HFFc6 (cell line): ENCODE results near the gene NKD2. TPM values are rescaled to one million over a fixed set of nuclear protein-coding genes. Genes with fewer than 3 reads are reported as not detected.
"Not testable (repeated sequence)": the region's sequence is repeated elsewhere in the genome, so short reads cannot be mapped to it uniquely, and the experiment has no call there.

ENCODE experiments used
- DNase-seq: peaks from one replicate; pipeline ENCODE4 v3.0.0-alpha.2; 2018
- H3K27ac Mint-ChIP-seq: 2 replicates; pipeline ENCODE4 v1.8.0; 2020; ENCODE audit warnings: mild to moderate bottlenecking, mixed read lengths
- H3K27me3 Mint-ChIP-seq: 2 replicates; pipeline ENCODE4 v1.8.0; 2021; ENCODE audit warnings: mild to moderate bottlenecking, moderate library complexity, mixed read lengths; ENCODE audit not compliant: insufficient read depth
- H3K36me3 Mint-ChIP-seq: 2 replicates; pipeline ENCODE4 v1.8.0; 2021; ENCODE audit warnings: low read depth, mixed read lengths
- H3K4me1 Mint-ChIP-seq: 2 replicates; pipeline ENCODE4 v1.8.0; 2020; ENCODE audit warnings: low read depth, mixed read lengths
- H3K4me3 Mint-ChIP-seq: 2 replicates; pipeline ENCODE4 v1.8.0; 2020; ENCODE audit warnings: mild to moderate bottlenecking, moderate library complexity, mixed read lengths
- H3K9me3 Mint-ChIP-seq: 2 replicates; pipeline ENCODE4 v1.8.0; 2020; ENCODE audit warnings: mild to moderate bottlenecking, mixed read lengths
- CTCF ChIP-seq: fragments of 200-600 bp; sonication (generic); IDR thresholded peaks from 2 replicates; pipeline ENCODE4 v1.5.0; 2021; ENCODE audit warnings: antibody characterized with exemption, mild to moderate bottlenecking
- total RNA-seq, 6 experiments: library from RNA; stranded (reverse); fragmentation: NEBNext Ultra II Directional; extraction: Animal tissue kit (Norgen Biotek cat#: 25700); gene quantifications; 2 replicates in 1 of 6; 3 replicates in 5 of 6; pipeline ENCODE4 v1.2.3, GENCODE V29; 2021

NKD2 gene
- total RNA-seq, 6 experiments from 2014 or later: not detected

DNA sequence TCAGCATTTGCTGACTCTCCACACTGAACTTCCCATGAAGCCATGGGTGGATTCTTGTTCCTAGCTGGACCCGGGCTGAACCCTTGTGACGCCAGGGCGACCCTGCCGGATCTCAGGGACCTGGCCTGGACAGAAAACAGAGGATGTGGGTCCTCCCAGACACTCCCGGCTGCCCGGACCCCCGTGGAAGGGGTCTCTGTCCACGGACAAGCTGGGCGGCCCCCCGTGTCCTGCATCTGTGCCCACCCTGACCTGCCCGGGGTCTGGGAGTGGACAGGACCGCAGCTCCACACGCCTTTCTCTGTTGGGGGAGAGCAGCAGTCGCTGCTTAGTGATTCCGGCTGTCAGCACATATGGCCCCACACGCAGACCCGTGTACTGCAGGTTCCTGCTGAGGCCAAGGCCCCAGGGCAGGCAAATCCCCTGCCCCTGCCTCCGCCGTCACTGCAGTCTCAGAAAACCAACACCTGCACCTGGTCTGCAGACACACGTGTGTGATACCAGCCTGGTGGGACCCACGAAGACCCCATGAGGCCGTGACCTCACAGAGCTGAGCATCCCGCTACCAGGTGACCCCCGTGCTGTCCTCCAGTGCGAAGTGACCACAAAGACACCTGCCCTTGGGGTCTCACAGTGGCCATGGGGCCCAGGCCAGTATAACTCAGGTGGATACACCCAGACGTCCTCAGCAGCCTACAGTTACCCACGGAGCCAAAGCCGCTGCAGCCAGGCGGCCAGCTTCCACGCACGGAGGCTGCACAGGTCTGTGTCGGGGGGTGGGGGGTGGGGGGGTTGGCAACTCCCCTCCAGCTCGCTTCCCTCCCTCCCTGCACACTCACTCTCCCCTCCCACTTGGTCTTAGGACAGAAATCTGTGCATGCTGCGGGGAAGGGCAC lies 50.6 kb downstream of the NKD2 start:
- Mint-ChIP-seq H3K4me1 (no peaks in the 10 kb centered on the region), H3K27me3 (no peaks in the 10 kb centered on the region), H3K9me3 (peaks cover 14% of the 10 kb centered on the region), H3K4me3 (no peak overlapping the region), H3K36me3 (no peaks in the 10 kb centered on the region; the same call in 1 of the 2 replicates), H3K27ac (no peak overlapping the region)
- no peak for TF ChIP-seq CTCF
- no peak for DNase-seq

DNA sequence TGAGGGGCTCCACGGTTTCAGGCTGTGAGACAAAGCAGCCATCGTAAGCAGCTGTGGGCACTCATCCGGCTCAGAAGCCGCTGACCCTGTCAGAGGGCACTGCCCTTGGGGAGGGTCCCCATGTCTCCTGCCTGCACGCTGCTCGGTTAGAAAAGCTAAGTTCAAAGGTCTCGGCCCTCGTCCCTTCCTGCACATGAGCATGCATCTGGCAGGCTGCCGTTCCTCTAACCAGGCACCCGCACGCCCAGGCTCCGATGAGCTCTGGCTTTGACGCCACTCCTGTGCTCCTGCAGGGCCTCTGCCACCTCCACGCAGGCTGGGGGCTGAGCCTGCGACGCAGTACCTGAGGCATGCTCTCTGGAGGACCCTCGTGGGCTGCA lies 51.3 kb downstream of the NKD2 start:
- Mint-ChIP-seq H3K36me3 (no peaks in the 10 kb centered on the region; the same call in 1 of the 2 replicates), H3K4me3 (no peak overlapping the region), H3K27ac (no peak overlapping the region), H3K4me1 (no peaks in the 10 kb centered on the region), H3K27me3 (no peaks in the 10 kb centered on the region), H3K9me3 (peaks cover 16% of the 10 kb centered on the region)
- TF ChIP-seq CTCF: no peak
- DNase-seq: no peak

- H3K4me3 Mint-ChIP-seq: no peak overlapping the region
Measured at GRCh38 chr5:1060535-1060981, 52.0 kb downstream of the NKD2 start.

DNA sequence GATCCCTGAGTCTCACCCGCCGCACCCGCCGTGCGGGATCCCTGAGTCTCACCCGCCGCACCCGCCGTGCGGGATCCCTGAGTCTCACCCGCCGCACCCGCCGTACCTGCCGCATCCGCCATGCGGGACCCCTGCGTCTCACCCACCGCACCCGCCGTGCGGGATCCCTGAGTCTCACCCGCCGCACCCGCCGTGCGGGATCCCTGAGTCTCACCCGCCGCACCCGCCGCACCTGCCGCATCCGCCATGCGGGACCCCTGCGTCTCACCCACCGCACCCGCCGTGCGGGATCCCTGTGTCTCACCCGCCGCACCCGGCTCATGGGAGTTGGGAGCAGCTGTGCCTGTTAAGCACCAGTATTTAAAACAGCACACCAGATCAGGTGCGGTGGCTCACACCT lies 52.7 kb downstream of the NKD2 start:
- not testable (repeated sequence) for H3K36me3 Mint-ChIP-seq, H3K27me3 Mint-ChIP-seq, H3K4me1 Mint-ChIP-seq, DNase-seq, H3K27ac Mint-ChIP-seq, H3K4me3 Mint-ChIP-seq
- peaks cover 19% of the 10 kb centered on the region for H3K9me3 Mint-ChIP-seq

More at GRCh38 chr5:1060535-1060981, 52.0 kb downstream of the NKD2 start:
- TF ChIP-seq CTCF: no peak
- H3K9me3 Mint-ChIP-seq: peaks cover 19% of the 10 kb centered on the region
- no peaks in the 10 kb centered on the region for H3K27me3 Mint-ChIP-seq
- DNase-seq: no peak
- H3K36me3 Mint-ChIP-seq: no peaks in the 10 kb centered on the region; the same call in 1 of the 2 replicates
- no peak overlapping the region for H3K27ac Mint-ChIP-seq
- H3K4me1 Mint-ChIP-seq: no peaks in the 10 kb centered on the region

DNA sequence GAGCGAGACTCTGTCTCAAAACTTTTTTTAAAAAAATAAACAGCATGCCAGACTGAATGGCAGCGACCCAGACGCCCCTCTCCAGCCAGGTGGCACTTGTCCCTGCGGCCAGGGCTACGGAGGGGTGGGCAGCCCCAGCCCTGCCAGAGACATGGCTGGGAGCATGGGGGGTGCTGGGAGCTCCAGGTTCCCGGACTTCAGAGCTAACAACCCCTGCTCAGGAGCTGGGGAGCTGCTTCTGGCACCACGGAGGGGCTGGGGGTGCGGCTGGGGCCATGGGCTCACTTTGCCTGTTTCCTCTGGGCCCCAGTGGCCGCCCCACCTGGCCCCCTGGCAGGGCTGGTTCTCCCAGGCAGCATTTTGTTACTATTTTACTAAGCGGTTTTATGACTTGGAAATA lies 53.3 kb downstream of the NKD2 start:
- Mint-ChIP-seq H3K9me3 (peaks cover 19% of the 10 kb centered on the region), H3K36me3 (no peaks in the 10 kb centered on the region; the same call in 1 of the 2 replicates), H3K4me3 (no peak overlapping the region), H3K4me1 (no peaks in the 10 kb centered on the region), H3K27me3 (peaks cover 3% of the 10 kb centered on the region; the same call in 1 of the 2 replicates), H3K27ac (no peak overlapping the region)
- no peak for TF ChIP-seq CTCF
- DNase-seq: no peak
